NCI-H2081 (cell line): Measurements from ENCODE around the gene ZNF280D.
A peak's percentile ranks its signal among the peaks of the same experiment; 100 is the strongest.

Source experiments
- DNase-seq, 2 experiments: peaks; one replicate each; lab custom pipeline; 2025; lab: John Stamatoyannopoulos, UW

Gene ZNF280D

DNA sequence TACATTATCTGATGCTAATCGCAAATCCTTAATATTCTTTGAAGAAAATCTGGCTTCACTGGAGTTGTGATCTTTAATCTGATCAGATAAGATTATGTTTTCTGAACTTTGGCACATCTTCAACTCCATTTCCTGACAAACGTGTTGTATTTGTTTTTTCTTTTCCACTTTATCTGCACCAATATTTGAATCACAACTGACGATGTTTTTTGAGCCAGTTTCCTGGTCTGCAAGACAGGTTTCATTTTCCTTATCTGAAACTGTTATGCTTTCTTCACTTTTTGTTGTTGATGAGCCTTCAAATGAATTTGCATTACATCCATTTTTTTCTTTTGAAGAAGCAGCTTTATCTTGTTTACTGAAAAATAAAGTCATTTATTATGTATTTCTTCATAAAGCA lies 101.5 kb downstream of the ZNF280D start:
- DNase-seq: no peak

DNA sequence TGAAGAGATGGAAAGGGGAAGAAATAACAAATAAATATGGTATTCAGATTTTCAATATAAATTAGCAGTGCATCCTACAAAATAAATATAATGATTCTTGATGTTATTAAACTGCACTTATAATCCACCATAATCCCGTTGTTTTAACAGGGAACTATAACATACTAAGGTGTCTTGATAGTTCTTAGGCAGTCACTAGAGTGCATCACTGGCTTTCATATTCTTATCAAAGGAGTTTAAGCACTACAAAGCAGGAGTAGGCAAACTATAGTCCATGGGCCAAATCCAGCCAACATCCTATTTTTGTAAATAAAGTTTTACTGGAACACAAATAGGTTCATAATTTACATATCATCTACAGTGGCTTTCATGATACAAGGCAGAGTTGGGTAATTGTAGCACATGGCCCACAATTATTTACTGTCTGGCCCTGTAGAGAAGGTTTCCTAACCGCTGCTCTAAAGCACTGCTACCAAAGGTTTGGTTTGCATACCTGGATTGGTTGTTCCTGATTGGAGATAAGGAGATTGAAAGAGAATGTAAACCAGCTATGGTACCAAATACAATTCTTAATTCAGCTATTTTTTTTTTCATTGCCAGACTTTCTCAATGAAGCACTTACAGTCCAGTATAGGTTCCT lies 104.3 kb downstream of the ZNF280D start:
- DNase-seq: no peak

DNA sequence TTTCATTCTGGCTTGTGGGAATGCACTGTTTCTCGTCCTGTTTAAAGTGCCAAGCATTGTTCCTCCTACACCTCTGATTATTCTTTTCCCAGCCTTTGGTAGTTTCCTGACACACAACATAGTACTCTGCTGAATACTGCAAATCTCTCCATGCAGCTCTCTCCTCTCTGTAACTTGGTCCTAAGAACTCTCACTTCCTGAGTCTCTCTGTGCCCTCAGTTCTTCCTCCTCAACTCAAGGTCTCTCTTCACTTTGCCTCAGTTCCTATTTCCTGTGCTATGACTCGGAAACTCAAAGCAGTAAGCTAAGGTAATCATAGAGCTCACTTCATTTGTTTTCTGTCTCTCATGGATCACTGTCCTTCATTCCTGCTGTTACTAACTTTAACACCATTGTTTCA lies 113.4 kb downstream of the ZNF280D start:
- no peak for DNase-seq

DNA sequence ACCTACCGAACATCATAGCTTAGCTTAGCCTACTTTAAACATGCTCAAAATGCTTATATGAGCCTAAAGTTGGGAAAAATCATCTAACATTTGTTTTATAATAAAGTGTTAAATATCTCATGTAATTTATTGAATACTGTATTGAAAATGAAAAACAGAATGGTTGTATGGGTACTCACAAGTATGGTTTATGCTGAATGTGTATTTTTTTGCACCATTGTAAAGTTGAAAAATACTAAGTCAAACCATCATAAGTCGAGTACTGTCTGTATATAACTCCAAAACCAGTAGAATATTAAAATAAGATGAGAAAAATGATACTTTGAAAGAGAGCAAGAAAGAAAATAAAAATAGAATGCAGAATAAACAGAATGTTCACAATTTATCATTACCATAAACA lies 115.7 kb downstream of the ZNF280D start:
- no peak for DNase-seq

DNA sequence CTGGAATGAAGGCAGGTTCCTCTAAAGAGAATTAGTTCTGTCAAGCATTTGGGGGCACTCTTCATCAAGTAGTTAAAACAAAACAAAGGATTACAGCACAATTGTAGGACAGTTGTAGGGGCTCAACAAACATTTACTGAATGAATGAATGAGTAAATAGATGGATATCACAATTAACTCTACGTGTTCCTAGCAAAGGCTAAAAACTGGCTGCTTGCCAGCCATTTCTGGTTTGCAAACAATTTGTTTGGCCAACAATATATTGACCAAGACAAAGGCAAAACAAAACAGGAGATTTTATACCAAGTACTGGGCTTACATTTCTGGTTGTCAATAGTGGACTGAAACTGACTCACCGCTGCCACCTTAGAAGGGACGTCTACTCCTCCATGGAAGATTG lies 116.8 kb downstream of the ZNF280D start:
- DNase-seq: peak in 1 of 2 experiments; percentile 10

DNA sequence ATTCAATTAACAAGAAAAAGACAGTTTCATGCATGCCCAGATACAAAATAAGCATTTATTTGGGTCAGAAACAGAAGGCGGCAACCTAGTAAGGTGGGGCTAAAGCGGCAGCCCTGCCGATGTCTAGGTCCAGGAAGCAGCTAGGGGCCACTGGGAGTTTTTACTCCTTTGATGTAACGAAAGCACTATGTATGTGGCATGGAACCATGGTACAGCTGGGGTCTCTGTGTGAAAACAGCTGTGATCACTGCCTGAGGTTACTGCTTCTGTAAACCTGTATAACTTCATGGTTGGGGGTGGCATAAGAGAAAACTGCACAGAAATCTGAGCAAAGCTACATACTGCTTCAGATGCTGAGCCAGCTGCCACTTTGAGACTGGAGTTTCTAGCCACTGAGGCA lies 119.5 kb downstream of the ZNF280D start:
- no peak for DNase-seq

DNA sequence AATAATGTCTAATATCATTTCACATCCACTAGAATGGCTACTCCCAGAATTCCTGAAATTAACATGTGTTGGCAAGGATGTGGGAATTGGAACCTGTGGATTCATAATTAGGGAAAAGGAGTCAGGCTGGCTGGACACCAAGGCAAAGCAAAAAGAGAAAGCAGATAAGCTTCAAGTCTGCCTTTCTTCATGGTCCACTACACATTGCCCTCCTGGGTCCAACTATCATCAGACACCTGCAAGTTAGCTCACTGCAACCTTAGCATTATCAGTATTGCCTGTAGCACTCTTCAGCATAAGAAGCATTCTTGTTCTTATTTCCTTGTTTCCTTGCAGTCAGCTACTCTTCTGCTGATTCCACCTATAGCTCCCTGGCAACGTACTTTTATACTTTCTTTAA lies 124.3 kb downstream of the ZNF280D start:
- no peak for DNase-seq

DNA sequence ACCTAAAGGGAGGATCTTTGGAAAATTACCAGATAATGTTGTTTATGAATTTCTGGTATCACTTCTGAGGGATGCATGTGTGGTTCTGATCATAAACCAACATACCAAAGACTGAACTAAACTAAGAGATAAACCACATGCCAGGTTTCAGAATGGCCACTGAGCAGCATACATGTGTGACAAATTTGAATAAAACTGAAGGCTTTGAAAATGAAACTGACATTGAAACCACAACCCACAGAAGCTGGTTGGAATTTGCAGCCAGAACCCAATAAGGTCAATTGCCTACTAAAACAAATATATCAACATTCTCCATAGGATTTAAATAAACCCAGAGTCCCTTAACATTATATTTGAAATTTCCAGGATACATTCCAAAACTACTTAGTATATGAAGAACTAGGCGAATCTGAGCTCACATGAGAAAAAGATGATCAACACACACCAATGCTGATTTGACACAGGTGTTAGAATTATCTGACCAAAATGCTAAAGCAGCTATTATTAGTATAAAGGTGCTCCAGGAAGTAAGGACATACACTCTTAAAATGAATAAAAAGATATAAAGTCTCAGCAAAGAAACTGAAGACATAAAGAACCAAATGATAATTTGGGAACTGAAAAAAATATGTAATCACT lies 125.0 kb downstream of the ZNF280D start:
- no peak for DNase-seq

DNA sequence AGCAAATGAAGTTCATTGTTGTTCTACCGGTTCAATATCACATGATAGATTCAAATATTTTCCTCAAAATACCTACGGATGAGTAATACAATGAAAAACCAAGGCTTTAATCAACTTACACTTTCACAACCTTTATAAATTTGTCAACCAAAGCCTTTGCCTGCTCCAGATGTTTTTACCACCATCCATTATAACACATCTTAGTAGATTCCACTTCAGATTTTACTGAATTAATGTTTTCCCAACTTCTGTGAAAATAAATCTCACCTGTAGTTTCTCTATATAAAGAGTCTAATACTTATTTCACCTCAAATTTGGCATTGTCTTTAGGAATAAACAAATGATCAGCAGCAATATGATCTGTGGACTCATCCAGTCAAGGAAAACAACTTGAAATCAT lies 131.1 kb downstream of the ZNF280D start:
- DNase-seq: no peak

DNA sequence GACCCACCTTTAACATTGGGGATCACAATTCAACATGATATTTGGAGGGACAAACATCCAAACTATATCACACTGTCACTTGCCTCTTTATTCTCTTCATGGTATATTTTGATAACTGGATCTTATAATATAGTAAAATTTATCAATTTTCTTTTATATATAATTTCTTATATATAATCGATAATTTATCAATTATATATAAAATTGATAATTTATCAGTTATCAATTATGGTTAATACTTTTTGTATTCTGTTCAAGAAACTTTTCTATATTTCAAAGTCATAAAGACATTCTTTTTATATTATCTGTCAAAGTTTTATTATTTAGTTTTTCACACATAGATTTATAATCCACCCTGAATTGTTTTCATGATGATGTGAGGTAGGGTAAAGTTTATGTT lies 132.9 kb downstream of the ZNF280D start:
- DNase-seq: no peak

DNA sequence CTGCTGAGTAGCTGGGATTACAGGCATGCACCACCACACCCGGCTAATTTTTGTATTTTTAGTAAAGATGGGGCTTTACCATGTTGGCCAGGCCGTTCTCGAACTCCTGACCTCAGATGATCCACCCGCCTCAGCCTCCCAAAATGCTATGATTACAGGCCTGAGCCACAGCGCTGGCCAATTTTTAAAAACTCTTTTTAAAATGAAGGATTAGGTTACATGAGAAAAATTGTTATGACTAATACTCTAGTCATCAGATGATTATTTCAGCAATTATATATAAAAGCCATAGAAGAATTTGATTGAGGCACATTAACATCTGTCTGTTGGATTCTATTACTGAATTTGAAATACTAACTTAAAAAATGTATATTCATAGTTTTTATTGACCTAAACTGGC lies 134.3 kb downstream of the ZNF280D start:
- no peak for DNase-seq

DNA sequence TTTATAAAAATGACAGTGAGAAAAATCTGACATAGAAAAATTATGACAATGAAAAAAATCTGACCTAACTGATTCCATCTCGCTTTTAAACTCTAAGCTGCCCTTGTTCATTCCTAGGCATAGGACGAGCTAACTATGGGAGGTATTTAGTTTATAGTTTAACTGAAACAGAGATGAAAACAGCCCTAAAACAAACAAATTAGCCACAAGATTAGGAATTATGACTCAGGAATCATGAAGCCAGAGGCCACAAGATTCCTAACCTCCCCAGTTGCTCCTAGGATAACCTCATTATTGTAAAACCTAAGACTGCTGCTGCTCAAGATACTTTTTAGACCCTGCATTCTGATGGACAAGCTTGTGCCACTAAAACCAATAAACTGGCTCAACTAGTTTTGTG lies 145.6 kb downstream of the ZNF280D start:
- DNase-seq: no peak

DNA sequence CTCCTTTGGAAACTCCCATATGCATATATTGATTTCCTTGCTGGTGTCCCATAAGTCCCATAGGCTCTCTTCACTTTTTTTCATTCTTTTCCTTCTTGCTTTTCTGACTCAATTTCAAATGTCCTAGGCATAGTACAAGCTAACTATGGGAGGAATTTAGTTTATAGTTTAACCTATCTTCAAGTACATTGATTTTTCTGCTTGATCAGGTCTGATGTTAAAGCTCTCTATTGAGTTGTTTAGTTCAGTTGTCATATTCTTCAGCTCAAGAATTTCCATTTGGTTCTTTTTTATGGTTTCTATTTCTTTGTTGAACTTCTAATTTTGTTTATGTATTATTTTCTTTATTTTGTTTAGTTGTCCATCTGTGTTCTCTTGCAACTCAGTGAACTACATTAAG lies 147.1 kb downstream of the ZNF280D start:
- DNase-seq: no peak

DNA sequence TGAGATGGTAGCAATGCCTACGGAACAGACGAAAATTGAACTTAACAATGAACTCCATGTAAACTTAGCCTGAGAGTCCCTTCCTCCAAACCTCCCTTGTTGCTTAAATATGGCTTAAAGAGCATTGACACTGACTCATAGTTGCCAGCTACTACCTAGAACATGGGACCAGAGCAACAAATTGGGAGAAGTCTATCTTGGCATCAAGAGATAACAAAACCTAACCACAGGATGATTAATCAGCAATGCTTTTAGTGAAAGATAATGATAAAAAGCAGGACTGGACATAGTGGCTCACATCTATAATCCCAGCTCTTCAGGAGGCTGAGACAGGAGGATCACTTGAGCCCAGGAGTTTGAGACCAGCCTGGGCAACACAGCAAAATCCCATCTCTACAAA lies 150.5 kb downstream of the ZNF280D start:
- DNase-seq: no peak
